HCT116 (cell line): Measurements from ENCODE around the gene C15orf61.

ENCODE experiments used
- TF ChIP-seq, protein P1 (sequence below), 3 experiments: fragments of 200-600 bp in 1 of 3; sonication (generic) in 1 of 3; IDR thresholded peaks in 2 of 3; conservative IDR thresholded peaks in 1 of 3; 2 replicates each; pipeline ENCODE4 v1.5.1; 2012 to 2017; ENCODE audit warnings: low read depth in 2 of 3, low read length in 2 of 3, antibody characterized with exemption in 1 of 3, borderline replicate concordance in 1 of 3, control low read depth in 1 of 3, mild to moderate bottlenecking in 1 of 3, mixed read lengths in 1 of 3, mixed run types in 1 of 3, moderate library complexity in 1 of 3; ENCODE audit not compliant: insufficient read depth in 1 of 3
- TF ChIP-seq, protein P2 (sequence below): IDR thresholded peaks from 2 replicates; pipeline ENCODE4 v1.6.1; 2012

DNA sequence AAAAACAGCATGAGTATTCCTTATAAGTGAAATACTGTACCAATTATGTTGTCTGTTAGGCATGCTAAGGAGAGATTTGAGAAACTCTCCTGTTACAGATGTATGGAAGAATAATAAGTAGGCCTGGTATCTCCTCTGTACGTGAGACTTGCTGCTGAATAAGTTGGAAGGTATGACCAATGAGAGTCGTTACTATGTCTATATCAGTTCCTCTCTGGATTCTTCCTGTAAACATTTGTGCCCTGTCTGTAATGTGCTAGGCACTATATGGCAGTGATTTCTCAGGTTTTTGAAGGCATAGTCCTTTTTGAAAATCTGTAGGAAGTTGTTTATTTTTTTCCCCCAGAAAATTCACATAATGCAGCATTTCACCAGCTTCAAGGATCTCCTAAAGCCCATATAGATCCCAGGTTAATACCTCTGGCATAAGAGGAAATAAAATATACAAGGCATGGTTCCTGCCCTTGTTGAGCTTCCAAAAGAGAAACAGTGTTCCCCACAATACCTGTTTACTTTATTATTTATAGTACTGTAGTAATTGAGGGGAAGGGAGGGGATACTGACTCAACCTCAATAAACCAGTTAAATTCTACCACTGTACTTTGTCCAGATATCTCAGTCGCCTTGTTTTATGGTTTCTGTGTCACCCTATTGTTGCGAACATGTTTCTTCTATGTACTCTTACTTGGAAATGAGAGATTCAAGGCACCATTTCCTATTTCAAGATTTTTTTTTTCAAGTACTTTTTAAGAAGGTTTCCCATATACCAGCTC, 50.1 kb downstream of the C15orf61 start:
- TF ChIP-seq, protein P1, sequence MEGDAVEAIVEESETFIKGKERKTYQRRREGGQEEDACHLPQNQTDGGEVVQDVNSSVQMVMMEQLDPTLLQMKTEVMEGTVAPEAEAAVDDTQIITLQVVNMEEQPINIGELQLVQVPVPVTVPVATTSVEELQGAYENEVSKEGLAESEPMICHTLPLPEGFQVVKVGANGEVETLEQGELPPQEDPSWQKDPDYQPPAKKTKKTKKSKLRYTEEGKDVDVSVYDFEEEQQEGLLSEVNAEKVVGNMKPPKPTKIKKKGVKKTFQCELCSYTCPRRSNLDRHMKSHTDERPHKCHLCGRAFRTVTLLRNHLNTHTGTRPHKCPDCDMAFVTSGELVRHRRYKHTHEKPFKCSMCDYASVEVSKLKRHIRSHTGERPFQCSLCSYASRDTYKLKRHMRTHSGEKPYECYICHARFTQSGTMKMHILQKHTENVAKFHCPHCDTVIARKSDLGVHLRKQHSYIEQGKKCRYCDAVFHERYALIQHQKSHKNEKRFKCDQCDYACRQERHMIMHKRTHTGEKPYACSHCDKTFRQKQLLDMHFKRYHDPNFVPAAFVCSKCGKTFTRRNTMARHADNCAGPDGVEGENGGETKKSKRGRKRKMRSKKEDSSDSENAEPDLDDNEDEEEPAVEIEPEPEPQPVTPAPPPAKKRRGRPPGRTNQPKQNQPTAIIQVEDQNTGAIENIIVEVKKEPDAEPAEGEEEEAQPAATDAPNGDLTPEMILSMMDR (IDR thresholded peaks at IDR 0.05 in 2 of 3, conservative IDR thresholded peaks at IDR 0.05 in 1 of 3; ENCODE audit: borderline replicate concordance in 1 of 3, insufficient read depth in 1 of 3, low read depth in 2 of 3, low read length in 2 of 3): no peak
- TF ChIP-seq, protein P2, sequence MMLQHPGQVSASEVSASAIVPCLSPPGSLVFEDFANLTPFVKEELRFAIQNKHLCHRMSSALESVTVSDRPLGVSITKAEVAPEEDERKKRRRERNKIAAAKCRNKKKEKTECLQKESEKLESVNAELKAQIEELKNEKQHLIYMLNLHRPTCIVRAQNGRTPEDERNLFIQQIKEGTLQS: no peak
